HG03575 (cell line): Measurements from ENCODE around the gene SSUH2.
"Not testable (repeated sequence)": the region's sequence is repeated elsewhere in the genome, so short reads cannot be mapped to it uniquely, and the experiment has no call there.

Experiments used
- ATAC-seq: cut with Tn5 transposase; IDR thresholded peaks from one replicate; pipeline ENCODE4 v1.9.1; 2021; ENCODE audit not compliant: unreplicated experiment, insufficient number of reproducible peaks, low FRiP score; ENCODE audit errors: extremely low read depth

The SSUH2 gene

DNA sequence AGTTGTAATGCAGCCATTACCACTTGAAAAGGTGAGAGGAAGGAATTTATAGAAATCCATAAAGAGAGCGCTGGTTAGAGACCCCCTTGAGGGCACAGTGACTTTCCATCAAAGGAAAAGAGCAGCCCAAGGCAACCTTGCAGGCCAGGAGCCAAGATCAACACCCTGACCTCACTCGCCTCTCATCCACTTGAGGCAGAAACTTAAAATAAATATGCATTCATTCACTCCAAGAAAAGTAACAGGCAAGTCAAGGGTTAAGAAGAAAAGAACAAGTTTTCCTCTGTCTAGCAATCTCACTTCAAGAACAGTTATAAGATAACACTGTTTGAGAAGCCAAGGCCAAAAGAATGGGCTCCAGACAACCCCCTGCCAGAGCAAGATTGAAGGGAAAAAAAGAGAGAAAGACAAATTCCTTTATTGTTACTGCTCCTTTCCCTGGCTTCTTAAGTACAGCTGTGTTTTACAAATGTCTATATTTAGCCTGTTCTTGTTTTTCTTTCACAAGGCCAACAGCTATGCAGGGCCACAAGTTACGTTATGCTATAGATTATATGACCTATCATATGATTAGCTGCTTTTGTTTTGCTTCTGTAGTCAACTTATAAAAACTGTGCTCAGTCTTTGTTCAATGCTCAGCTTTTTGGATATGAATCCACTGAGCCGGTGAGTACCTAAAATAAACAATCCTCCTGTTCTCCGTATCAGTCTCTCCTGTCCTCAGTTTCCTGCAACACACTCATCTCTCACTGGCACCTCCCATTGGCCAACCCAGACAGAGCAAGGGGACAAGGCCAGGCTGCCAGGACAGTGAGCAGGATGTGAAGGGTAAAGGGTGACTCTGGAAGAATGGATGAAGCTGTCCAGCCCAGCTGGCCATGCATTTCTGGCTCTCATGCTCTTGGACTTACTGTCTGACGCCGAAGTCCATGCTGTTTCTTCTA lies 15.8 kb upstream of the SSUH2 start:
- ATAC-seq: no peak

DNA sequence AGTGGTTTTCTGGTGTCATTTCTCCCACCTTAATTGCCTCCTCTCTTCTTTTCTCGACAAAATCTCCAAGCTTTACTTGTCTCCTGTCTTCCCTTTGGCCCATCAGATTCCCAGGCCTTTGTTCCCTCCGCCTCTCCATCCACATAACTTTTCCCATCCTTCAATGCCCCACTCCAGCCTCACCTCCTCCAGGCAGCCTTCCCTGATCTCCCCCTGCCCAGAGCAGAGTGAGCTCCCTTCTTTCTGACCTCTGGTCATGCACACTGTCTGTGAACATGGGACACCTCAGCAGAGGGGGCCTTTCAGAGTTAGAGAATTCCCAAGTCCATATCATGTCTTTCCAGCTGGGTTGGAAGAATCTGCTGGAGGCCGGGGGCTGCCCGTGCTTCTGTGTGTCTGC lies 14.6 kb upstream of the SSUH2 start:
- ATAC-seq: no peak

DNA sequence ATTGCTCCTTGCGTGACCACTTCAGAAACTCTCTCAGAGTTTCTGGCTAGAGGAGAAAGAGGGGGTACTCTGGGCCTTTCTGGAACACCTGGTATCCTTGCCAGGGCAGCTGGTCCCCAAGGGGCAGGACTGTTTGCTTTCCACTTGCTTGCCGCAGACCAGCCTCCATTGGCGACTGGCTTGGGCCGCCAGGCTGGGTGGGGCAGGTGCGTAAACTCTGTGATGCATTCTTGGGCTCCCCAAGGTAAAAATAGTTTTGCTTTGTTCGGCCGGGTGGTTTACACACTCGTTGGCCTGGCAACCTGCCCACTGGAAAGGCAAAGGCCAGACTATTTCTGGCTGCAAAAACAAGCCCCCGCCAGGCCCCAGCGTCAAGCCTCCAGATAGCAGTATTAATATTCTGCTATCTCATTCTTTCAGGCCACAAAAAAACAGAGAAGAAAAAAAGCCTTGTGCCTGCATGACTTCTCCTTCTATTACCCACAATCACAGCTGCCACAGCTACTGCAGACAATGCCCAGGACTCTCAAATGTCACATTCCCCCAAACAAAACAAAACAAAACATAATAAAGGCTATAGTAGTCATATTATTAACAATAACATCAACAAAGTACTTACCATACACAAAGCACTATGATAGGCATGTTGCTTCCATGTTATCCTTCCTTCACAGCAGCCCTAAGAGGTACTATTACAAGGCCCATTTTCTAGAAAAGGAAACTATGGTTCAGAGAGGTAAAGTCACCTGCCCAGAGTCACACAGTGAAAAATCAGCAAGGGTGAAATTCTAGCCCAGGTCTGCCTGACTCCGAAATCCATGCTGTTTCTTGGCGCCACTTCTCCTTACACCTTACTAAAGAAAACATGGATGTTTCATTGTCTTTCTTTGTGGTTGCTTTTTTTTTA lies 14.0 kb upstream of the SSUH2 start:
- ATAC-seq: peak; percentile 66

DNA sequence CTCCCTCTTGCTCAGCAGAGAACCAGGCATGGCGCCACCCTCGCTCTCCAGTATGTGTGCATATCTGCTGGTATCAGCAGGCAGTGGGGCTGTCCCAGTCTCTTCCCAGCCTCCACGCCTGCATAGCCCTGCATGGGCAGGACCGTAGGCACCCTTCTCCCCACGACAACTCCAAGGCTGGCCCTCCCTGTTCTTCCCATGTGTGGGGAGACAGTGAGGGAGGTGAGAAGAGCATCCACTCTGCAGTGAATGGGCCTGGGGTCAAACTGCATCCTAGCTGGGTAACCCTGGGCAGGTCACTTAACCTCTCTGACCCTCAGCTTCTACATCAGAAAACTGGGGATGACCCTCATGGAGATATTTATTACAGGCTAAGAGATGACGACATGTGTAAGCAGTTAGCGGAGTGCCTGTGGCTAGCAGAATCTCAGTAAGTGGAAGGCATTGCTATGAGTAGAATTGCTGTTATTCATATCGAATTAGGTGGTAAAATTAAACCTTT lies 13.3 kb upstream of the SSUH2 start:
- ATAC-seq: peak; percentile 41

DNA sequence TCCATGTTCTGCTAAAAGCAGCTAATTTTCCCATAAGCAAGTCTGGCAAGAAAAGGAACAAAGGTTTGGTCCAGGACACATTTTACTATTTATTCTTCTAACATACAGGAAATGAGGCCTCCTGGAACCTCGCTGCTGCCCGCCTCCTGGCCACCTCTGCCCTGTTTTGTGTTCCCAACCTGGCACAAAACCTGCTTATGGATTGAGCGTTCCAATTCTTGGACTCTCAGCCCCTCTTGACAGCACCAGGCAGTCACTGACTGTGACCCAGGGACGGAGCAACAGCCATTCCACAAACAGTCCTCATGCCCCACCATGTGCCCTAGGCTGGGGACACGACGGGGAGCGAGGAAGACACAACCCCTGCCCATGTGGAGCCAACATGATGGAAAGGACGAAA lies 11.6 kb upstream of the SSUH2 start:
- ATAC-seq: no peak

DNA sequence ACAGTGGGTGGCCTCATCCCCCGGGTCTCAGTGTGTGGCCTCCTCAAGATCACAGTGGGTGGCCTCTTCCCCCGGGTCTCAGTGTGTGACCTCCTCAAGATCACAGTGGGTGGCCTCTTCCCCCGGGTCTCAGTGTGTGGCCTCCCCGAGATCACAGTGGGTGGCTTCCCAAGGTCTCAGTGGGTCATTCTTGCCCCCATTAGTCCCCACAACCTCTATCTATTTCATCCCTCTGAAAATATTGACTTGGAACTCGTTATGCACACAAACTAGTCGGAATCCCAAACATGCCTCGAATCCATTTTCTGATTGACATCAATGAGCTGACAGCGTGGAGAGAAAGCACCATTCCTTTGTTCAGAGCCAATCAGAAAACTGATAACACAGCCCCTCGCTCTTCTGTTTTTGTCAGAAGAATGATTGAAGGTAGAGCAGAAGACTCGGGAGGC lies 10.8 kb upstream of the SSUH2 start:
- no peak for ATAC-seq

DNA sequence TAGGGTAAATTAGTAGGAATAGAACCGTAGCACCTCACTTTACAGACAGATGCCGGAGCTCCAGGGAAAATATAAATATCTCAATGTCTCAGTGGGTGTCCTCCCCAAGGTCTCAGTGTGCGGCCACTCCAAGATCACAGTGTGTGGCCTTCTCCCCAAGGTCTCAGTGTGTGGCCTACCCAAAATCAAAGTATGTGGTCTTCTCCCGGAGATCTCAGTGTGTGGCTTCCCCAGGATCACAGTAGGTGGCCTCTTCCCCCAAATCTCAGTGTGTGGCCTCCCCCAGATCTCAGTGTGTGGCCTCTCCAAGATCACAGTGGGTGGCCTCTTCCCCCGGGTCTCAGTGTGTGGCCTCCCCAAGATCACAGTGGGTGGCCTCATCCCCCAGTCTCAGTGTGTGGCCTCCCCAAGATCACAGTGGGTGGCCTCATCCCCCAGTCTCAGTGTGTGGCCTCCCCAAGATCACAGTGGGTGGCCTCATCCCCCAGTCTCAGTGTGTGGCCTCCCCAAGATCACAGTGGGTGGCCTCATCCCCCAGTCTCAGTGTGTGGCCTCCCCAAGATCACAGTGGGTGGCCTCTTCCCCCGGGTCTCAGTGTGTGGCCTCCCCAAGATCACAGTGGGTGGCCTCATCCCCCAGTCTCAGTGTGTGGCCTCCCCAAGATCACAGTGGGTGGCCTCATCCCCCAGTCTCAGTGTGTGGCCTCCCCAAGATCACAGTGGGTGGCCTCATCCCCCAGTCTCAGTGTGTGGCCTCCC lies 10.2 kb upstream of the SSUH2 start:
- not testable (repeated sequence) for ATAC-seq

DNA sequence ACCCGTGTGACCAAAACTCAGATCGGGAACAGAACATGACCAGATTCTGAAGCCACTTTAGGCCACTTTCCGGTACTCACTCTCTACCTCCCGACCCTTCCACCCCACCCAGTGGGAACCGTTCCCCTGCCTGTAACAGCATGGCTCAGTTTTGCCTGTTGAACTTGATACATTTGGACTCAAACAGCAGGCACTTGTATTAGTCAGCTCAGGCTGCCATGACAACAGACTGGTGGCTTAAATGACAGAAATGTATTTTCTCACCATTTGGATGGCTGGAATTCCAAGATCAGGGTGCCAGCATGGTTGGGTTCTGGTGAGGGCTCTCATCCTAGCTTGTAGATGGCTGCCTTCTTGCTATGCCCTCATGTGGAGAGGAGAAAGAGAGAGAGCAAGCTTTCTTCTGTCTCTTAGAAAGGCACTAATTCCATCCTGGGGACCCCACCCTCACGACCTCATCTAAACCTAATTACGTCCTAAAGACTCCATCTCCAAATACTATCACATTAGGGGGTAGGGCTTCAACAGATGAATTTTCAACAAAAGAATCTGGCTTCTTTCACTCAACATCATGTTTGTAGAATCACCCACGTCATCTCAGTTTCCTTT lies 9.3 kb upstream of the SSUH2 start:
- ATAC-seq: no peak

DNA sequence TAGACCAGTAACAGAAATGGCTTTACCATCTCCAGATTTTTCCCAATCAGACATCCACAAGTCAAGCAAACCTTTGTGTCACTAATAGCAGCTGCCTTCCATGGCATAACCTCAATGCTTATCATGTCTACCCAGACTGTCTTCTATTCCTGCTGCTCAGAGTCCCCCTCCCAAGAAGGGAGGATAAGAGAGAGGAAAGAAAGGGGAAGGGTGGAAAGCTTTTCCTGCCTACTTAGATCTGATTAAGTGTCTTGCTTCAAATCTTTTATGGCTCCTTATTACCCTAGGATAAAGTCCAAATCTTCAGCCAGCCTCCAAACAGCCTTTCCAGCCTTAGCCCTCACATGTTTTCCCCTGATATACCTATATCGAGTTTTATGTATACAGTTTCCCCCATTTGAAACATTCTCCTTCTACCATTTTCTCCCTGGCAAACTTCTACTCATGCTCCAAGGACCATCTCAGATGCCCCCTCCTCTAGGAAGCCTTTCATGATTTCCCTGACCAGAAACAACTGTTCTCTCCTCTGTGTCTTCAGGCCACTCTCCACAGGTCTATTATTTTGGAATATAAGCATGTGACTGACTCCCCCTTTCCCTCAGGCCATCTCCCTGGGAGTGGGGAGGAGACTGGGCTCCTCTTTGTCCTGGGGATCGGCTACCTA lies 7.9 kb upstream of the SSUH2 start:
- no peak for ATAC-seq

DNA sequence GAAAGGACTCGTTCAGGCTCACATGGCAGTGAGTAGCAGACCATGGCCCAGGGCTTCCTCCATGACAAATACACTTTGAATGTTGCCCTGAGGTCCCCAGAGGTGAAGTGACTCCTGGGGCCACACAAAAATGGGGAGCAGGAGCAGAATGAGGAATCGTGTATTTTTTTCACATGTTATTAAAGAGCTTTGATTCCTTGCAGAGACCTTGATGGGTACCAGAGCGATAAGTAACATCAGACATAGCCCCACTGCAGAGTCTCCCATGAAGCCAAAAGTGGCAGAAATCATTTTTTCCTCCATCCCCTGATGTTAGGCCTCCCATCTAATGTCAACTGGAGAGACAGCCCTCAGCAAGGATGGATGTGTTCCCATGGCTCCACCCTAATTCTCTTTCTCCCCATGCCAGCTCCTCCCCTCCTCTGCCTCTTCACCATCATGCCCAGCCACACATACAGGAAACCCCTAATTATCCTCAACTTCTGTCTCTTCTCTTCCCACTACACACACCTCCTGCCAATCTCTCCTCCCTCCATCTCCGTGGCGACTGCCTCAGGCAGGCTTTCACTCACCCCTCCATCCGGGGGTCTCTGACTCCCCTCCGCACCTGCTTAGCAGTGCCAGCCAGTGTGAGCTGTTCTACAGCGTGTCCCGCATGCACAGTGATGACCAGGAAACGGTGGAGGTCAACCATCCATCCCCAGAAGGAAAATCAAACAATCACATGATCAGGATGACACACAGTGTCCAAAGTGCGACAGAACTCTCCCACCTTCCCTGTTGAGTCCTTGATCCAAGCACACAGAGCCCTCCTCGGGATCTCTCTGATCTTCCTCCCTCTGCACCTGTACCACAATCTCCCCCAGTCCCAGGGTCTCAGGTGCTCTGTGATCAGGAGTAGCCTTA lies 7.1 kb upstream of the SSUH2 start:
- no peak for ATAC-seq

DNA sequence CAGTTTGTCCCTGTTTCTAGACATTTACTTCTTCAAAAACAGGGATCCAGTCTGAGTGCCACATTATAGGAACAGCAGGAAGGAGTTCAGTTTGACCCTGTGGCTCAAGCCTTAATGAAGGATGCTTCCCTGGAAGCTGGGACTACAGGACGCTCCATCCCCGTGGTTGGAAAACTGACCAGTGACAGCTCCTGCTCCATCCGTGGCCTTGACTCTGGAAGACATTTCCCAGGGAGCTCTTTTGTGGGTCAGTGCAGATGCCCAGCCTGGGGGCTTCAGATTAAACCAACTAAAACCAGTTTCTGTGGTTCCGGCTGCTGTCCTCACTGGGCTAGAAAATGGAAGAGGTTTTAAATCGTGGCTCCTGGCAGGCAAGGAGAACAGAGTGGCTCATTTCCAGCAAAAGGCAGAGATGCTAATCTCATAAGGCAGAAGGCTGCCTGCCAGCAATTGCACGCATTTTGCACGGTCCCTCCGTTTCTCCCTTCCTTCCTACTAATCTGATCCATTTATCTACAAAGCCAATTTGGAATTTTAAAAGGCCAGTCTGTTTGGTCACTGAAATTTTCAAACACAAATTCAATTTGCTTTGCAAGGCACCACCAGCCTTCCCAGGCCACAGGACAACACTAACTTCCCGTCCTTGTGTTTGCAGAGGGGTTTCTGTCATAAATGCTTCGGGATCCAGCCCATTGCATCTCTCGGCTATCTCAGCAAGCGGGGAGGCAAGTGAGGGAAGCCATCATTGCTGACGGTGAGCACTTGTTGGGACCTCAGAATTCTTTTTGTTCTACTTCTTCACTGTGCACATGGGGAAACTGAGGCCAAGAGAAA lies 6.2 kb upstream of the SSUH2 start:
- ATAC-seq: no peak

DNA sequence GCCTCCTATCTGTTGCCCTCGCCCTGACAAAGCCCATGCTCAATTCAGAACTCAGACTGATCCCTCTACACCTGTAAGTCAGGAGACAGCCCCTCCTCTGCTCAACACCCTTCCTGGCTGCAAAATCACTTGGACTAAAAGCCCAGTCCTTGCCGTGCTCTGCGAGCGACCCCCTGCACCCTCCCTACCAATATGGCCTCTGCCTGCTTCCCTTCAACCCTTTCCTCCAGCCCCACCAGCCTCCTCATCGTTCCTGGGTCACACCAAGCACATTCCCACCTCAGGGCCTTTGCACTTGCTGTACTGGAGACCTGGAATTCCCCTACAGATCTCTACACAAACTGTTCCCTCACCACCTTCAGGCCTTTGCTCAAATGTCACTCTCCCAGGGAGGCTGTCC lies 5.2 kb upstream of the SSUH2 start:
- ATAC-seq: no peak

DNA sequence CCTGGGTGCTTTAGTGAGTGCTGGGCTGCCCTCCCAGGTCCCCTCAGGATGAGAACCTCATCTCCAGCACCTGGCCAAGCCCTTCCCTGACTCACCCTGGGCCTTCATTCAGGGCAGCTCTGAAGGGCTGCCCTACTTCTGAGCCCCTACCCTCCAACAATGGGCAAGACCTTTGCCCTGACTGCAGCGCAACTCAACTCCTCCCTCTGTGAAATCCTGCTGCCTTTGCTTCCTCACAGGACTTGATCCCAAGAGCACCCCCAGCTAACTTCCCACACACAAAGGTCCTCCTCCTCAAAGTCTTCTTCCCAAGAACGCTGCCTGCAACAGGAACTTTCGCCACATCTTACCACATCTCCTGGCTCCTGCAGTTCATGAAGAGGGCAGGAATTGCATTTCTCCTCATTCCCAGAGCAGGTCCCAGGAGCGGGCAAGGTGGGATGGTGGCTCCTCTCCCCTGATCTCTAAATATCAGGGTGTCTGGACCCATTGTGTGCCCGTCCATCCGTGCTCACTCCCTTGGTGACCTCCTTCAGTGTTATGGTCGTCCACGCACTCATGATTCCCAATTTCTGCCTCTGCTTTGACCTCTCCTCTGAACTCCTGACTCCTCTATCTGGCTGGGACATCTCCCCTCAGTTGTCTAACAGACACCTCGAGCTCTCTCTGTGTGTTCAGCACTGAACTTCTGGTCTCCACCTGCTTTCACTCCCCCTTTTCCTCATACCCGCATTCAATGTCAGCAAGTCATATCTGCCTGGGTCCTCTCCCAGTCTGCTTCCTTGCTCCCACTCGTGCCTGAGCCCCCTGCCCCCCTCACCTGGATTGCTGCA lies 4.5 kb upstream of the SSUH2 start:
- no peak for ATAC-seq

DNA sequence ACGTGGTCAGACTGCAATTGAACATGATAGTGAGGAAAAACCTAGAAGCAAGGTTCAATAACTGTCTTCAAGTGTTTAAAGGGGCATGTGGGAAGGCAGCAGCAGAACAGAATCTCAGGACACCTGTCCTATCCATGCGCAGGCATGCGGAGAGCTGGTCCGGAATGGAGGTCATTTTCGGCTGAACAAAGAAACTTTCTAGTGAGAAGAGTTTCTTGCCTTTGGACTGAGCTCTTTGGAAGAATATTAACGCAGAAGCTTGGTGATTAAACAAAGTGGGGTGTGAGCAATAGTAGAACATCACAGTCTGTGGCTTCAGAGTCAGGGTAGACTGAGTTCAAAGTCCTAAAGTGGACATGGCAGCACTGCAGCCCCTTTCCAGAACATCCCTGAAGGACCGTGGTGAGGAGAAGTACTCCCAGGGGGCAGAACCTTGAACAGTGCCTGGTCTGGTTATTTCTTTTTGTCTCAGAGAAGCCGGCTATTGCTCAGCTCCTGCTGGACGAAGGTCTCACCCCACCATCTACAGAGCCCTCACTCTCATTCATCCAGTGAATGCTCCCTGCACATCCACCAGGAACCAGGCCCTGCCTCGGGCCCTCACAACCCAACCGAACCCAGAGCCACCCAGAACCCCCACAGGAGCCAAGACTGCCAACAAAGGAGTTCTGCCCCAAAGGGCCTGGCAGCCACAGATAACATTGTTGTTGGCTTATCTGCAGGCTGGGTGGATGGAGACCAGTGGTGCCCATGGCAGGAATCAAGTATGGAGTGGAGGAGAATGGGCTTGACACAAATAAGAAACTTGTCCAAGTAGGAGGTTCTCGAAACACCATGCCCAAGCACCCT lies 2.8 kb upstream of the SSUH2 start:
- no peak for ATAC-seq
